ENCODE measurements around the gene PDIA4.
"Not testable (repeated sequence)": the region's sequence is repeated elsewhere in the genome, so short reads cannot be mapped to it uniquely, and the experiment has no call there.

Gene PDIA4

GRCh38 chr7:149031353-149031910, 3.1 kb upstream of the PDIA4 start:
- DNase-seq, result no peak

DNA sequence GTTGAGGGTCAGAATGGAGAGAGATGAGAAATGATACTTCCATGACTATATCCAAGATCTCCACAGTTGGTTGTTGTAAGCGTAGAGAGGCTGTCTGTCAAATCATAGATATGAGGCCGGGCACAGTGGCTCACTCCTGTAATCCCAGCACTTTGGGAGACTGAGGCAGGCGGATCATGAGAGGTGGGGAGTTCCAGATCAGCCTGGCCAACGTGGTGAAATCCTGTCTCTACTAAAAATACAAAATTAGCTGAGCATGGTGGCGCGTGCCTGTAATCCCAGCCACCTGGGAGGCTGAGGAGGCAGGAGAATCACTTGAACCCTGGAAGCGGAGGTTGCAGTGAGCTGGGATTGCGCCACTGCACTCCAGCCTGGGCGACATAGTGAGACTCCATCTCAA, 2.1 kb upstream of the PDIA4 start:
- not testable (repeated sequence) for DNase-seq

GRCh38 chr7:149027611-149028345, 527 bp downstream of the PDIA4 start:
- no peak for DNase-seq

GRCh38 chr7:149027055-149027454, 1.2 kb downstream of the PDIA4 start:
- no peak for DNase-seq

- no peak for DNase-seq
Observed at GRCh38 chr7:149023662-149024061, 4.6 kb downstream of the PDIA4 start.

- no peak for DNase-seq
Observed at GRCh38 chr7:149022756-149023360, 5.4 kb downstream of the PDIA4 start.

- no peak for DNase-seq
Observed at GRCh38 chr7:149021725-149022062, 6.6 kb downstream of the PDIA4 start.

DNA sequence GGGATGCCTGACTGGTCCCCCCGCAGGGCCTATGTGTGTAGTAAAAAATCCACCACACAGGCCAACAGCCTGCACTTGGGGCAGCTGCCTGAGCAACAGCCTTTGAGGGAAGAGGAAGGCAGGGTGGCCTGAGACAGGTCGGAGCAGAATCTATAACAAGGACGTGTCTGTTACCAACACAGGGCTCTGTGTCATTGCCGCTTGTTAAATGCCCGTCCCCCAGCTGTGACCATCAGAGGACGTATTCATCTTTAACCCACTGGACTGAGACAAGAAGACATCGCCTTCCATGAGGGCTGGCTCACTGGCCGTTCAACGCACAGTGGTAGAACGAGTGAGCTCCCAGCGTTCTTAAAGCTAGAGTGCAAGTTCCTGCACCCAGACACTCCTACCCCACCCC, 7.8 kb downstream of the PDIA4 start:
- no peak for DNase-seq

GRCh38 chr7:149016876-149017275, 11.4 kb downstream of the PDIA4 start:
- DNase-seq, result no peak

DNA sequence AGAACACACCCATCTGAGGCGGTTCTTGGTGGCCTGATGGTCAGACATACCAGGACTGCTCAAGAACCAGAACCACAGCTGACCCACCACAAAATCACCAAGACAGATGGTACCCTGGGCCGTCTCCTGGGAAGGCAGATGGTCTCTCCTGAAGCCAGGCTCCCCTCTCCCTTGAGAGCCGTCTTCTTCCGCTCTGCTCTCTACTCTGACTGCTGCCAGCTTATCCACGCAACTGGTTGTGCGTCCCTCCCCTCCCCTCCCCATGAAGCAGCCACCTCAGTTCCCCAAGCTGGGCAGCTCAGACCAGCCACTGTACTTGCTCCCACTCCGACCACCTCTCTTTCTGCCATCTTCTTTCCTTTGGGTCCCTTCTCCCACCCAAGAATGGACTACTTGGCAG, 14.0 kb downstream of the PDIA4 start:
- no peak for DNase-seq

- no peak for DNase-seq
Observed at GRCh38 chr7:149013876-149014275, 14.4 kb downstream of the PDIA4 start.

GRCh38 chr7:149012730-149013129, 15.6 kb downstream of the PDIA4 start:
- DNase-seq, result not testable (repeated sequence)

DNA sequence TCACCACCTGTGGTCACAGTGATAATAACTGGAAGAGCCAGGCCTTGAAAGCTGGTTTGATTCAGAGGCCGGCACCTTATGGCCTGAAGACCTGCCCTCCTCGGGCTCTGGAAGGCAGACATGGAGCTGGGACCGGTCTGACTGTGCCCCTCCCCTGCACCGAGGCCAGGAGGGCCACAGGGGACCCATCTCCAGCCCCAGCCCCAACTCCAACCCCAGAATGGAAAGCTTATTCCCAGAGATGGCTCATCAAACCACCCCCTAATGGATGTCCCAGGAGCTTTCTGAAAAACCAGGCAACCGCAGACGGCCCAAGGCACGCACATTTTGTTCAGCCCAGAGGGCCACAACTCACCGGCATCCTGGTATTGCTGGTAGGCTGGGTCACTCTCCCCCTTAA, 16.8 kb downstream of the PDIA4 start:
- no peak for DNase-seq

- no peak for DNase-seq
Observed at GRCh38 chr7:149010451-149010850, 17.9 kb downstream of the PDIA4 start.

GRCh38 chr7:149009527-149009926, 18.8 kb downstream of the PDIA4 start:
- no peak for DNase-seq

DNA sequence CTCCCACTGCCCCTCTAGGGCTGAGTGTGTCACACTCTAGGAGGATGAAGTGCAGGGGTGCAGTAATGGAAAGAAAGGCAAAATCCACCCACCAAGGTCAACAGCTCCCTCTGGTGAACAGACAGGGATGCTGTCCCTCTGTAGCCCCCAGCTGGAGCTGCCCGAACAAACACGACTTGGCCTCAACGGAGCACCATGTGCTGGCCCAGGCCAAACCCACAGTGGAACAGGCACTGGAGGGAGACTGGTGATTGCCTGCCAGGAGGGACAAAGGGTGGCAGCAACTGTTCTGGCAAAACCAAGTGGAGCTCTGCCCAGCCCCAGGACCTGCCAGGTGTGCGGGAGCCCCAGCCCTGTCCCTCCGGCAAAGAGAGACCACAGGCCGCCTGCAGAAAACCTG, 20.7 kb downstream of the PDIA4 start:
- no peak for DNase-seq

DNA sequence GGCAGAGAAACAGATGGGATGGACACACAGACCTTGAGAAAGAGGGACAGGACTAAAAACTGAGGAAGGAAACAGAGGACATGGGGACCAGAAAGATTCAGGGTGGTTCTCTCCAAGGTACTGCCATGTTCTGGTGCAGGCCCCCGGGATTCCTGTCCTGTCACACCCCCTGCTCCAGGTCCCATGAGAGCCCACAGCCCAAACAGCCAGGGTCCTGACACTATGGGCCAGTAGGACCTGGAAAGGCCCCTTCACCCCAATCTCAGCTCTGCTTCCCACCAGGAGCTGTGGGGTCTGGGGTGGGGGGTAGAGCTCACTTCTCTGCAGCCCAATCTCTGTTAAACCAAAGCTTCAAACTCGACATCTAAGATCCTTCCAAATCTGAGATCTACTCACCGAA, 21.2 kb downstream of the PDIA4 start:
- DNase-seq, result no peak

DNA sequence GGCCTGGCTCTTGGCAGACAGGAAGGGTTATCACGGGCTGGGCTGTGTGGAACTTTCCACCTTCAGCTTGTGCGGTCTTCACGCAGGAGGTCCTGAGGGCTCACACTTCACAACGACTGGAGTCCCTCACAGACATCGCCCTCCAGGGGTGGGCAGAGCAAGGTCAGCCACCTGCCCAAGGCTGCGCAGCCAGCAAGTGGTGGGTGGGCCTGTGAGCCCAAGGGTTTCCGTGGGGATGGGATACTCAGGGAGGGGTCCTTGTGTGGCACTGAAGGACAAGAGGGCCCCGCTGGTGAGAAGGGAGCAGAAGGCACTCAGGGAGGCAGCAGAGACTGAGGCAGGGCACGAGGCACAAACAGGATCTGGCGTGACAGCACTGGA, 22.0 kb downstream of the PDIA4 start:
- no peak for DNase-seq

GRCh38 chr7:149005427-149006344, 22.6 kb downstream of the PDIA4 start:
- peak; percentile 76 for DNase-seq

DNA sequence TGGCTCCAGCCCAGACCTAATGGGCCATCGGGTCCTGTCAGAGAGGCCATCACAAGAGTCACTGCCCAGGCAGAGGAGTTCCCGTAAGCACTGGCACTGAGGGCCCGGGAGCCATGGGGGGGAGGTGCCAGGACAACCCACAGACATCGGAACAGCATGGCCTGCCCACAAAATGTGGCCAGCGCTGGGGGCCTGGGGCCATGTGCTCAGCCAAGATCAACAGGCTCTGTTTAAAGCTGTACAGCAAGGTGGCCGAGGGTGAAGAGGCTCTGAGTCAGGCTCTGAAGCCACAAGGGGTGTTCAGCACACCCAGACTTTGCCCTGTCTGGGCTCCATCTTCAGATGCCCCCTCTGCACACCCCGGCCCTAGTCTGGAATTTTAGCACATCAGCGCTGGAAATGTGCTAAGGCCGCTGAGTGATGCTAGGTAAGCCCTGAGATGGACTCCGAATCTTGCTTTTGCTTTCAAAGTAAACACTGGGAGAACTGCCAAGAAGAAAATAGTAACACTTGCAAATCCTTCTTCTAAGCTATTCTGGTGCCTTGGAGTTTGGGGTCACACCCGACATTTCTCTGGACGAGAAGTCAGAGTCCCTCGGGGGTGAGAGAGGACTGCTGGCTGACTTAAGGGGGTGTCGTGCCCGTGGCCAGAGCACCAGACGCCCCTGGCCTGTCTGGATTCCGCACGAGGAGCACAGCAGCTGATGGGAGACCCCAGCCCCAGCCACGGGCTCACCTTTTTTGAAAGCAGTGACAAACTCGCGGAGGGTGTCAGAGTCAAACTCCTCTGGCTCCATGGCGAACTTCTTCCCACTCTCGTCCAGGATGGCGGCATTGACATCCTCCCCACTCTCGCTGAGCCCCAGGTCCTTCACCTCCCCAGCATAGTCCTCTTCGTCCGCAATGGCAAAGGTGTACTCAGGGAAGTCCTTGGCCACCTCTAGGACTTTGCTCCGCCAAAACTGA, 23.6 kb downstream of the PDIA4 start:
- no peak for DNase-seq

DNA sequence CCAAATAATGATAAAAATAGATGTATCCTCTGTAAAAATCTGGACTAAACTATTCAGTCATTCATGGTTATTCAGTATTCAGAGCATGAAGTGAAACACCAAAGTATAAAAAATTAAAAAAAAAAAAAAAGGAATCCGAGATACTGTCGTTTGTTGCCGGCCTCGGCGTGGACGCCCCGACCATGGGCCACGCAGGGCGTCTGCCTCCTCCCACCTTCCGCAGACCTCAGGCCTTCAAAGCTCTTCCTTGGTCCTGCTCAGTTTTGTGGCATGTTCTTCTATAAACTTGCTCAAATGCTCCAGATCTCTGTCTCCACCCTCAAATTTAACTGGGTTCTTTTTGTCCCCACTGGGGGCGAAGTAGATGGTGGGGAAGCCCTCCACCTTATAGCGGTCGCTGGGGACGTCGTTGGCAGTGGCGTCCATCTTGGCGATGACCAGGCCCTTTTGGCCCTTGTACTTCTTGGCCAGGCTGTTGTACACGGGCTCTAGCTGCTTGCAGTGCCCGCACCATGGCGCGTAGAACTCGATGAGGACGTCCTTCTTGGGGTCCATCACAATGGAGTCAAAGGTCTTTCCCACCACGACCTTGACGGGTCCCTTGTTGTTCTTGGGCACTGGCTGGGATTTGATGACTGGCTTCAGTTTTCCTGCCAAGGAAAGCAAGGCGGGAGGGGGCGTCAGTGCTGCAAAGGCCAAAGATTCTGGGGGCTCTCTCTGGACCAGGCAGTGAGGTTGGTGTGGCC, 24.6 kb downstream of the PDIA4 start:
- DNase-seq, result no peak

- no peak for DNase-seq
Observed at GRCh38 chr7:149003018-149003417, 25.3 kb downstream of the PDIA4 start.

Measured in activated CD4-positive, alpha-beta T cell treated with anti-CD3 and anti-CD28 coated beads, Interleukin-2, amount 50 U/mL, for 16 hours (primary cell).